Measurements from ENCODE around the gene PRAMEF11. TPM values are rescaled to one million over a fixed set of nuclear protein-coding genes. Genes with fewer than 3 reads are reported as not detected.

PRAMEF11 gene
- total RNA-seq, 1 donor from 2014 or later: not detected

- H3K4me3 ChIP-seq: no peak overlapping the region
- intact Hi-C loops (cut with micrococcal nuclease): no loop called here
- peaks cover 9% of the 10 kb centered on the region for H3K9me3 ChIP-seq (replicated peaks)
- H3K27ac ChIP-seq (replicated peaks): no peak overlapping the region
- H3K36me3 ChIP-seq: no peaks in the 10 kb centered on the region
- no peak for DNase-seq
- TF ChIP-seq CTCF (IDR thresholded peaks at IDR 0.05; ENCODE audit: borderline replicate concordance): no peak
- H3K4me1 ChIP-seq: no peaks in the 10 kb centered on the region
- peaks cover 35% of the 10 kb centered on the region for H3K27me3 ChIP-seq (ENCODE audit: low read depth)
Observed at GRCh38 chr1:12778907-12779306, 52.3 kb downstream of the PRAMEF11 start.

GRCh38 chr1:12778061-12778460 is 53.1 kb downstream of the PRAMEF11 start:
- DNase-seq: no peak
- Histone ChIP-seq H3K4me3 (no peak overlapping the region), H3K27ac (replicated peaks) (no peak overlapping the region), H3K4me1 (no peaks in the 10 kb centered on the region), H3K9me3 (replicated peaks) (peaks cover 5% of the 10 kb centered on the region), H3K27me3 (ENCODE audit: low read depth) (peaks cover 42% of the 10 kb centered on the region), H3K36me3 (no peaks in the 10 kb centered on the region)
- intact Hi-C loops (cut with micrococcal nuclease): no loop called here
- no peak for TF ChIP-seq CTCF (IDR thresholded peaks at IDR 0.05; ENCODE audit: borderline replicate concordance)

GRCh38 chr1:12776801-12777557 is 54.2 kb downstream of the PRAMEF11 start:
- DNase-seq: no peak
- Histone ChIP-seq H3K27ac (replicated peaks) (no peak overlapping the region), H3K36me3 (no peaks in the 10 kb centered on the region), H3K4me1 (no peaks in the 10 kb centered on the region), H3K27me3 (ENCODE audit: low read depth) (peaks cover 52% of the 10 kb centered on the region), H3K4me3 (no peak overlapping the region), H3K9me3 (replicated peaks) (peaks cover 4% of the 10 kb centered on the region)
- intact Hi-C loops (cut with micrococcal nuclease): no loop called here
- no peak for TF ChIP-seq CTCF (IDR thresholded peaks at IDR 0.05; ENCODE audit: borderline replicate concordance)

GRCh38 chr1:12775443-12775842 is 55.8 kb downstream of the PRAMEF11 start:
- intact Hi-C loops (cut with micrococcal nuclease): no loop called here
- H3K4me1 ChIP-seq: no peaks in the 10 kb centered on the region
- no peak overlapping the region for H3K27ac ChIP-seq (replicated peaks)
- TF ChIP-seq CTCF (IDR thresholded peaks at IDR 0.05; ENCODE audit: borderline replicate concordance): no peak
- no peaks in the 10 kb centered on the region for H3K36me3 ChIP-seq
- no peak for DNase-seq
- peaks cover 4% of the 10 kb centered on the region for H3K9me3 ChIP-seq (replicated peaks)
- H3K27me3 ChIP-seq (ENCODE audit: low read depth): peaks cover 64% of the 10 kb centered on the region
- H3K4me3 ChIP-seq: no peak overlapping the region

GRCh38 chr1:12774801-12775345 is 56.3 kb downstream of the PRAMEF11 start:
- Histone ChIP-seq H3K4me1 (no peaks in the 10 kb centered on the region), H3K27me3 (ENCODE audit: low read depth) (peaks cover 70% of the 10 kb centered on the region), H3K36me3 (no peaks in the 10 kb centered on the region), H3K4me3 (no peak overlapping the region), H3K27ac (replicated peaks) (no peak overlapping the region), H3K9me3 (replicated peaks) (peaks cover 4% of the 10 kb centered on the region)
- intact Hi-C loops (cut with micrococcal nuclease): no loop called here
- DNase-seq: no peak
- no peak for TF ChIP-seq CTCF (IDR thresholded peaks at IDR 0.05; ENCODE audit: borderline replicate concordance)

Other genes with a start within 250 kb of the PRAMEF11 start
- gene DHRS3, start 213.2 kb downstream of the PRAMEF11 start, total RNA-seq: 89.7 TPM
- gene AADACL4, start 187.3 kb downstream of the PRAMEF11 start, total RNA-seq: not detected
- not detected for gene AADACL3, start 115.3 kb downstream of the PRAMEF11 start, total RNA-seq
- not detected for gene CFAP107, start 85.2 kb downstream of the PRAMEF11 start, total RNA-seq
- not detected for gene PRAMEF12, start 57.7 kb downstream of the PRAMEF11 start, total RNA-seq
- gene PRAMEF1, start 40.0 kb downstream of the PRAMEF11 start, total RNA-seq: not detected
- not detected for gene HNRNPCL1, start 17.3 kb upstream of the PRAMEF11 start, total RNA-seq
- not detected for gene PRAMEF2, start 25.7 kb upstream of the PRAMEF11 start, total RNA-seq
- gene PRAMEF4, start 54.8 kb upstream of the PRAMEF11 start, total RNA-seq: not detected
- not detected for gene PRAMEF10, start 66.9 kb upstream of the PRAMEF11 start, total RNA-seq
- gene PRAMEF7, start 85.2 kb upstream of the PRAMEF11 start, total RNA-seq: not detected
- gene PRAMEF6, start 116.2 kb upstream of the PRAMEF11 start, total RNA-seq: not detected
- gene PRAMEF27, start 225.2 kb upstream of the PRAMEF11 start, total RNA-seq: not detected
- not detected for gene HNRNPCL3, start 229.4 kb upstream of the PRAMEF11 start, total RNA-seq
- gene PRAMEF25, start 239.4 kb upstream of the PRAMEF11 start, total RNA-seq: not detected